PC-3 (cell line): ENCODE results near the gene NHS.

ENCODE experiments used
- CTCF ChIP-seq: fragments of 300-600 bp; sonication (generic); conservative IDR thresholded peaks from 2 replicates; pipeline ENCODE4 v1.5.1; 2017; ENCODE audit warnings: antibody characterized with exemption, low read depth, mild to moderate bottlenecking, low read length
- EZH2 ChIP-seq: fragments of 300-600 bp; sonication (generic); IDR thresholded peaks from one replicate; pipeline ENCODE4 v1.6.1; 2017; ENCODE audit warnings: antibody characterized with exemption, mild to moderate bottlenecking, low read length; ENCODE audit not compliant: unreplicated experiment
- EZH2phosphoT487 ChIP-seq: fragments of 300-600 bp; sonication (generic); IDR thresholded peaks from 2 replicates; pipeline ENCODE4 v1.6.1; 2018; ENCODE audit warnings: mild to moderate bottlenecking, antibody characterized with exemption, low read length, borderline replicate concordance

GRCh38 chrX:17431171-17431570 lies 56.2 kb downstream of the NHS start:
- TF ChIP-seq CTCF, result no peak
- no peak for TF ChIP-seq EZH2
- TF ChIP-seq EZH2phosphoT487, result no peak
